Activated T-helper 17 cell treated with anti-CD3 and anti-CD28 coated beads, Interleukin-2, amount 50 U/mL, for 72 hours (primary cell): ENCODE measurements around the gene UGT2B15. TPM values are rescaled to one million over a fixed set of nuclear protein-coding genes. Genes with fewer than 3 reads are reported as not detected.
"Not testable (repeated sequence)": the region's sequence is repeated elsewhere in the genome, so short reads cannot be mapped to it uniquely, and the experiment has no call there.

Experiments
- ATAC-seq: fragments of 150-1000 bp; cut with Tn5 transposase; replicated peaks from 2 replicates; pipeline ENCODE4 v1.10.0; 2021; ENCODE audit warnings: mild to moderate bottlenecking, moderate library complexity
- H3K27ac Mint-ChIP-seq: one replicate; pipeline ENCODE4 v1.8.0; 2022; ENCODE audit warnings: mixed read lengths
- H3K27me3 Mint-ChIP-seq: one replicate; pipeline ENCODE4 v1.8.0; 2022; ENCODE audit warnings: mixed read lengths
- H3K36me3 Mint-ChIP-seq: one replicate; pipeline ENCODE4 v1.8.0; 2022; ENCODE audit warnings: low read depth, mild to moderate bottlenecking, mixed read lengths
- H3K4me1 Mint-ChIP-seq: one replicate; pipeline ENCODE4 v1.8.0; 2022; ENCODE audit warnings: mixed read lengths
- H3K4me3 Mint-ChIP-seq: one replicate; pipeline ENCODE4 v1.8.0; 2022; ENCODE audit warnings: mild to moderate bottlenecking, mixed read lengths
- H3K9me3 Mint-ChIP-seq: one replicate; pipeline ENCODE4 v1.8.0; 2022; ENCODE audit warnings: mixed read lengths
- total RNA-seq, 2 donors: library from RNA; stranded (reverse); gene quantifications; one replicate each; pipeline ENCODE4 v1.2.3, GENCODE V29; 2022

UGT2B15 gene
- total RNA-seq, 2 donors from 2014 or later: not detected

DNA sequence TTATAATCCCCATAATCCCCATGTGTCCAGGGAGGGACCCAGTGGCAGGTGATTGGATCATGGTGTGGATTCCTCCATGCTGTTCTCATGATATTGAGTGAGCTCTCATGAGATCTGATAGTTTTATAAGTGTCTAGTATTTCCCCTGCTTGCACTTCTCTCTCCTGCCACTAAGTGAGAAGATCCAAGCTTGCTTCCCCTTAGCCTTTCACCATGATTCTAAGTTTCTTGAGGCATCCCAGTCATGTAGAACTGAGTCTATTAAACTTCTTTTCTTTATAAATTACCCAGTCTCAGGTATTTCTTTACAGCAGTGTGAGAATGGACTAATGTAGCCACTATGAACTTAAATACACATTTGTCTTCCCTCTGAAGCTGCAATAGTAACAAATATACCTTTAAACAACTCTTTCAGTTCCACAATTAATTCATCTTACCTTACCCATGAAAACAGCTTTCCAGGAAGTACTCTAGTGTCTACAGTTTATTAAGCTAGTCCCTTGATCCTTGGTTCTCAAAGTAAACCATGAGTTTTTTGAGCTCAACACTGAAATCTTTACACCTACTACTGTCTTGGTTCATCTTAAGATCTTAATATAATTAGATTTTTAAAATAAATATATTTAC, 1.8 kb downstream of the UGT2B15 start:
- ATAC-seq, H3K27me3 Mint-ChIP-seq, H3K27ac Mint-ChIP-seq, H3K4me1 Mint-ChIP-seq, H3K4me3 Mint-ChIP-seq, H3K9me3 Mint-ChIP-seq, H3K36me3 Mint-ChIP-seq: not testable (repeated sequence)

DNA sequence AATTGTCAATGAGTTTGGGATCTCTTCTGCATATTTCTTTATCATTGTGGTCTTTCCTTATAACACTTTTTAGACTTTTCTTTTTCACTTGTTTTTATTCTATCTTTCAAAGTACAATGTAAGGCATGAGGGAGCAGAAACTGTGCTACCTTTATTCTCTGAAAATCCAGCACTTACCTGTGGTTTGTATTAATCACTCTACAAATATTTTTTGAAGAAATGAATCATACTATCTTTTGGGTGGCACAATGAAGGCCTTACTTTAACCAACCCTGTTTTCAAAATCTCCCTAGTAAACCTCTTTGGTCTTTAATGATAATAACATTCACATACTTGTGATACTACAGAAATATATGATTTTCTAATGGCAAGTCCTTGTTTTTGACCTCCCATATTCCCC, 2.9 kb downstream of the UGT2B15 start:
- ATAC-seq, H3K27ac Mint-ChIP-seq, H3K4me3 Mint-ChIP-seq, H3K4me1 Mint-ChIP-seq, H3K36me3 Mint-ChIP-seq, H3K9me3 Mint-ChIP-seq, H3K27me3 Mint-ChIP-seq: not testable (repeated sequence)

DNA sequence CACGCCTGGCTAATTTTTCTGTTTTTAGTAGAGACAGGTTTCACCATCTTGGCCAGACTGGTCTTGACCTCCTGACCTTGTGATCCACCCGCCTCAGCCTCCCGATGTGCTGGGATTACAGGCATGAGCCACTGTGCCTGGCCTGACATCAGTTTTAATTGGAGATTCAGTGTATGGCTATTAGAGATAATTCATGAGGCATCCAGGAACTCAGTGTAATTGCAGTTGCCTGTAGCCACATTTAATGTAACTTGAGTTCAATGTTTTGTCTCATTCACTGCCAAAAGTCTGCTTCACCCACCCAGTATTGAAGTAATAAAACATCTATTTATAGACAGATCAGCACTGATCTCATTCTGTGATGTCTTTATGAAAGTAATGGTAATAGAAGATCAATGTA, 5.7 kb downstream of the UGT2B15 start:
- ATAC-seq, H3K36me3 Mint-ChIP-seq, H3K4me1 Mint-ChIP-seq, H3K9me3 Mint-ChIP-seq, H3K27me3 Mint-ChIP-seq, H3K4me3 Mint-ChIP-seq, H3K27ac Mint-ChIP-seq: not testable (repeated sequence)

DNA sequence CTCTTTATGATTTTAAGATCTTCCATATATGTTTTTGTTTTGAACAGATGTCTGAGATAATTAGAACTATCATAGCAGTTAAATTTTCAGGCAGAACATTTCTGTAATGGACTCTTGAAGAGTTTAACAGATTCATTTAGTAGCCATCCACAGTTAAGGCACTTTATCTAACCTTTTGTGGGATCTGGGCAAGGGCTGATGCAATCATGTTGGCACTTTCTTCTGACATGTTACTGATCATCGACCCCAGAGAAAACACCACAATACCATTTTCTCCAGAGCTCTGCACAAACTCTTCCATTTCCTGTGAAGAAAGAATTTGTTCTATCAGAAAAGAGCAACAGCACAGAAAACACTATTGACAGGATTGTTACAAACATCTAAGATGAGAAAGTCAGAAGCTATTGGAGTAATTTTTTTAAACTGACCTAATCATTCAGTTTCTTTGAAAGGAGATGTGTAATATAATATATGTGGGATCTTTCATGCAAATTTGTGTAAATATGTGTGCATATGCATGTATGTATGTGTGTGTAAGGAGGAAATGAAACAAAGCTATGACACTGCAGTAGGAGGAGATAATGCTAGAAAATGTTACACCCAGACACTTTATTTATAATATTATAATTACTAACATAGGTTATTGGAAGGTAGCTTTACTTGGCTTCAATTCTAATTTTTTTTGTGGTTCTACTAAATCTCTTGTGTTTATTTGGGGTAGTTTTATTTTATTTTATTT, 7.4 kb downstream of the UGT2B15 start:
- not testable (repeated sequence) for H3K4me3 Mint-ChIP-seq, H3K9me3 Mint-ChIP-seq, H3K36me3 Mint-ChIP-seq, H3K27ac Mint-ChIP-seq, ATAC-seq, H3K27me3 Mint-ChIP-seq, H3K4me1 Mint-ChIP-seq

DNA sequence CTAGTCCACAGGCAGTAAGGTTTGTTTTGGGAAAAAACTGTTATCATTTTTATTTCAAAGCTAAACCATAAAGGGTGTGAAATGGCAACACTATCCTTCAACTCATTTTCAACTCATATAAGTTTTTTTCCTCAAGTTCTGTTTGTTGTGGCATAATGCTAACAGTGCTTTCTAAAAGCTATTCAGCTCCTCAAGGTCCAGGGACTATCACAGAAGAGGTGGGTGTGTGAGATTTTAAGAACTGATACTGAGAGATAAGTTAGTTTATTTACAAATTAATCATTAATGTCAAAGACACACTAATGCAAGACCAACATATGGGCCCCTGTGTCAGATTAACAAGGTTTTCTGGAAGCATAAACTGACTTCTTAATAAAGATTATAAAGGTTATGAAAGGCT, 11.8 kb downstream of the UGT2B15 start:
- Mint-ChIP-seq H3K36me3 (no peaks in the 10 kb centered on the region), H3K4me1 (no peaks in the 10 kb centered on the region), H3K4me3 (no peak overlapping the region), H3K27me3 (no peaks in the 10 kb centered on the region), H3K9me3 (no peaks in the 10 kb centered on the region), H3K27ac (no peak overlapping the region)
- ATAC-seq: no peak

DNA sequence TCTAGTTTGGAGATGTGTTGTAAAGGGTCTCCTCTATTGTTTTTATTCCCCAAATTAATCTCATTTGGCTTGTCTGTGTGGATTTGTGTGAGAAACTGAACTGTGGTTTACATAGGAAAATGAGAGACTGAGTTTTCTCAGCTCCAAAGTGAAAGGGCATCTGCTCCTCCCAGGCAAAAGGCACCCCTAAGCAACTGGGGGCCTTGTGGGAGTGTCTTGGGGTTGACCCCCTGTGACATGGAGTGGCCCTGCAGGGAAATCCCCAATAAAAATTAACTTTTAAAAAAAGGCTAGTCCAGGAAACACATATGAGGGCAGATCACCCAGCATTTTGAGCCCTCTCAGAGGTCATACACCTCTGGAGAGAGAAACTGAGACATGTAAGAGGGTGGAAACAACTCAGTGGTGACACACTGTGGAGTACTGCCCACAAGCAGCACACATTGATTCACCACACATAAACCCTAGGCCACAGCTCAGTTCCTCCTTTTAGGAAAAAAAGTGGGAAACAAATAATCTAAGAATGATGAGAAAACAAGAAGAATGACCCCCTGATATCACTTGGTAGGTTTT, 13.3 kb downstream of the UGT2B15 start:
- H3K27me3 Mint-ChIP-seq, H3K36me3 Mint-ChIP-seq, H3K27ac Mint-ChIP-seq, H3K9me3 Mint-ChIP-seq, ATAC-seq, H3K4me1 Mint-ChIP-seq, H3K4me3 Mint-ChIP-seq: not testable (repeated sequence)

DNA sequence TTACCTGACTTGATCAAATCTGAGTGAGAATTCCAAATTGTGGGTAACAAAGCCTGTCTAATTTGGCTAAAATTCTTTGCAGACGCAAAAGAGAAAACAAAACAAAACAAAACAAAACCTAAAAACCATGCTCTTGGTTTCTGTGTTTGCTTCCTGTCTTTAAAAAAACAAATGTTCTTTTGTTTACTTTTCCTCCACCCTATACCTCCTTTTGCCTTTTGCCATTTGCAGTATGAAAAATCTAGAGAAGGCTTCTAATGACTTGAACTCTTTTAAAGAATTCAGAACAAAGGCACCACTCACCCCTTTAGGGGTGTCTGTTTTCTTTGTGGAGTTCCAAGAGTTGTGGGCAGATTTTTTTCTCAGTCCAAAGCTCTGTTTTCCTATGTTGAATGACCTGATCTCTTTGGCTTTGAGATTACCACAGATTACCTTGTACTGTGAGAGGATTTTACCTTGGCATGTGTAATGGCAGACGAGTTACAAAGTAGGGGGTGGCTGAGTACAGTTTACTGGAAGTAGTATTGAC, 13.9 kb downstream of the UGT2B15 start:
- H3K27ac Mint-ChIP-seq, H3K27me3 Mint-ChIP-seq, H3K4me3 Mint-ChIP-seq, H3K9me3 Mint-ChIP-seq, H3K4me1 Mint-ChIP-seq, H3K36me3 Mint-ChIP-seq, ATAC-seq: not testable (repeated sequence)

DNA sequence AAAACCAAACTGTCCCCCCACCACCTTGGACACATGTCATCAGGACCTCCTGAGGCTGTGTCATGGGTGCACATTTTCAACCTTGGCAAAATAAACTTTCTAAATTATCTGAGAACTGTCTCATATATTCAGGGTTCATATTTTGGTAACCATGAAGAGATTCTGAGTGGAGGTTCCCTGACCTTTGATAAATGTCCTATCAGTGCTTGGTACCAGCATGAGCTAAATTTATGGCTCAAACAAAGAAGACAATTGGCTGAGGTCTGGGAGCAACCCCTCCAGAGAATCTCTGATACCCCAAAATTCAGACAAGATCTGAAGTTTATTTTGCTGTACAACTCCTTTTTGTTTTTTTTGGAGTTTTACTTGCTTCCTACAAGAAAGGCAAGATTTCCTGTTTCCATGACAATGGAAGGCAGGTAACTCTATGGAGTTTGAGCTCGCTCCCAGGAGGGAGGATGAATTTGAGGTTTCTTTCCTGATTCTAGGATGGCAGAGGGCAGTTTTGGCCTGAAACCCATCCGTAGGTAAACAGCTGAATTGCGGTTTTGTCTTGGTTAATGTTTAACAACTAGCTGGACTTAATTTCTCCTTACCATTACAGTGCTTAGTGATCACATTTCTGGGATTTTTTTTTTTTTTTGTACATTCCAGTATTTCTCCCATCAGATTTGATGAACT, 14.5 kb downstream of the UGT2B15 start:
- ATAC-seq: no peak
- Mint-ChIP-seq H3K9me3 (no peaks in the 10 kb centered on the region), H3K27me3 (no peaks in the 10 kb centered on the region), H3K27ac (no peak overlapping the region), H3K4me3 (no peak overlapping the region), H3K4me1 (no peaks in the 10 kb centered on the region), H3K36me3 (no peaks in the 10 kb centered on the region)

DNA sequence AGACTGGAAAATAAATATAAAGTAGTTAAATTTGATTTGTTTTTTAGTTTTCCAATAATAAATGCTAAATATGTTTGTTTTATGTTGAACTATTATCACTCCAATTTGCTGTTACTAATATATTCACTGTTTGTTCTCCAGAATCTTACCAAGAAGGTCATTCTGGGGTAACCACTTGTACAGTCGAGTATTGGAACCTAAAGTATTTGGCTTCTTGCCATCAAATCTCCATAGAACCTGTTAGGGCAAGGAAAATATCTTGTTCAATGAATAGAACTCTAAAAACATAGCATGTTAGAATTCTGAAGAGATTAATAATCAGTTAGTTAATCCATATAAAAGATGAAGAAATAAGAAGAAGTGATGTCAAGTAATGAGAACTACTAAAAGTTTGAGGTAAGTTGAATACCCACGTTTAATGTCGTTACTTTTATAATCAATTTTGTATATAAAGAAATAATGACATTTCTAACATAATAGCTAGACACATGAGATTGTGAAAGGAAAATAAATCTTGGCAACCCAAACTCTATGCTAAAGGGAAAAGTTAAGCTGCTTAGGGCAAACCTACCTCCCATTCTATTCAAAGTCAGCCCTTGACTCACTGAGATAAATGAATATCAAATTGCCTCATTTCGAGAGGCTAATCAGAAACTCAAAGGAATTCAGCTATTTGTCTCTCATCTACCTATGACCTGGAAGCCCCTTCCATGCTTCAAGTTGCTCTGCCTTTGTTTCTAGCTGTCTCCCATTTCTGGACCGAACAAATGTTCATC, 15.3 kb downstream of the UGT2B15 start:
- no peak overlapping the region for H3K27ac Mint-ChIP-seq
- no peaks in the 10 kb centered on the region for H3K9me3 Mint-ChIP-seq
- no peak overlapping the region for H3K4me3 Mint-ChIP-seq
- no peaks in the 10 kb centered on the region for H3K4me1 Mint-ChIP-seq
- H3K27me3 Mint-ChIP-seq: no peaks in the 10 kb centered on the region
- no peaks in the 10 kb centered on the region for H3K36me3 Mint-ChIP-seq
- ATAC-seq: no peak

DNA sequence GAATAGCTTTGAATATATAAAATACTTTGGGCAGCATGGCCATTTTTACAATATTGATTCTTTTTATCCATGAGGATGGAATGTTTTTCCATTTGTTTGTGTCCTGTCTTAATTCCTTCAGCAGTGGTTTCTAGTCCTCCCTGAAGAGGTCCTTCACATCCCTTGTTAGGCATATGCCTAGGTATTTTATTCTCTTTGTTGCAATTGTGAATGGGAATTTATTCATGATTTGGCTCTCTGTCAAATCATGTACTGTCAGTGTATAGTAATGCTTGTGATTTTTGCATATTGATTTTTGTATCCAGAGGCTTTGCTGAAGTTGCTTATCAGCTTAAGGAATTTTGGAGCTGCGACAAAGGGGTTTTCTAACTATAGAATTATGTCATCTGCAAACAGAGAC, 18.5 kb downstream of the UGT2B15 start:
- Mint-ChIP-seq H3K36me3 (no peaks in the 10 kb centered on the region), H3K27me3 (no peaks in the 10 kb centered on the region), H3K4me3 (no peak overlapping the region), H3K27ac (no peak overlapping the region), H3K9me3 (no peaks in the 10 kb centered on the region), H3K4me1 (no peaks in the 10 kb centered on the region)
- ATAC-seq: no peak

DNA sequence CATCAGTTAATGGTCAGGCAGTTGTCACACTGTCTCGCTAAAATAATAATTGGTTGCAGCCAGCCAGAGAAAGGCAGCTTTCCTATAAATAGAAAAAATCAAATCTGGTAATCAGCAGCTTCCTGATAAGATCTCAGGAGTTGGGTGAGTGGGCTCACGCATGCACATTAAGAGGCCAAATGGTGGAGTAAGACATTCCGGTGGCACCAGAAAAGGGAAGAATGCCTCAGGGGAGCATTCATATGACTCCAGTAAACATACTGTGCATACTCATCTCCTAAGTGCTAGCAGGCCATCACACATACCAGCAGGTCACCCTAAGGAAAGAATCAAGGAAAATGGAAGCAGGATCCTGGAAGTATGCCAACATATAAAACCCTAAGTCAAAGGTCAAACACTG, 40.1 kb downstream of the UGT2B15 start:
- no peaks in the 10 kb centered on the region for H3K4me1 Mint-ChIP-seq
- no peak overlapping the region for H3K27ac Mint-ChIP-seq
- no peak overlapping the region for H3K4me3 Mint-ChIP-seq
- H3K27me3 Mint-ChIP-seq: no peaks in the 10 kb centered on the region
- ATAC-seq: no peak
- no peaks in the 10 kb centered on the region for H3K9me3 Mint-ChIP-seq
- H3K36me3 Mint-ChIP-seq: no peaks in the 10 kb centered on the region

DNA sequence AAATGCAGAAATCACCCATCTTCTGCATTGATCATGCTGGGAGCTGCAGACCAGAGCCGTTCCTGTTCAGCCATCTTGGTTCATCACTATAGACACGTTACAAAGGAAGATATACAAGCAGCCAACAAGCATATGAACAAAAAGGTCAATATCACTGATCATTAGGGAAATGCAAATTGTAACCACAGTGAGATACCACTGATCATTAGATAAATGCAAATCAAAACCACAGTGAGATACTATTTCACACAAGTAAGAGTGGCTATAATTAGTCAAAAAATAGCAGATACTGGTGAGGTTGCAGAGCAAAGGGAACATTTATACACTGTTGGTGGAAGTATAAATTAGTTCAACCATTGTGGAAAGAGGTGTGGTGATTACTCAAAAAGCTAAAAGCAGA, 47.7 kb downstream of the UGT2B15 start:
- not testable (repeated sequence) for H3K36me3 Mint-ChIP-seq, H3K27me3 Mint-ChIP-seq, H3K27ac Mint-ChIP-seq, H3K4me3 Mint-ChIP-seq, H3K9me3 Mint-ChIP-seq, H3K4me1 Mint-ChIP-seq, ATAC-seq

DNA sequence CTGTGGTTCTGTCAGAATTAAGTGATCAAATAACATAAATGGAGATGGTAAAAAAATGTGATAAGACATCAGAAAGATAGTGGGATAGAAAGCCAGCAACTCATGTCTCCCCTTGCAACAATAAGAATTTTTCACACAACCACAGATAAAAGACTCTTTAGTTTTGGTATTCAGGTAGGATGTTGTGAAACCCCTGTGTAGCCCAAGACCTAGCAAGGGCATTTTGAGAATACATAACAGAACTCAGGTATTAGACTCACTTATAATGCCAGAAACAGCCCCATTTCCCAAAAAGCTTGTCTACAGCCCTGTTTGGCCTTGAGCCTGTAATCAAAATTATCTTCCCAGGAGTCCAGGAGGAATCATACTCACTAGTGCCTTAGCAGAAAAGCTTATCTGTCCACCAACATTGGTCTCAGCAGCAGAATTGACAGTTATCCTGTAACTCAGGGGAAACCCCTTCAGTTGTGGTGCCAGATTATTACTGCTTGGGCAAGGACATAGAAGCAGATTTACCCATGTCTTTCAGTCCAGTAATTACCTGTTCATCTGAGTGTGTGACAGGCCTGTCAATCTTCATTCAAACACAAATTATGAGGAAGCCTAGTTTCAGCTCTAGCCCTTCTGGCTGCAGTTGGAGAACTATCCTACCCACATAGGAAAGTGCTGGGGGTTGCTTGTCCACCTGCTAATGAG, 53.3 kb downstream of the UGT2B15 start:
- Mint-ChIP-seq H3K27ac (no peak overlapping the region), H3K4me3 (no peak overlapping the region), H3K4me1 (no peaks in the 10 kb centered on the region), H3K36me3 (no peaks in the 10 kb centered on the region), H3K27me3 (no peaks in the 10 kb centered on the region), H3K9me3 (no peaks in the 10 kb centered on the region)
- ATAC-seq: no peak
